HG02938 (cell line): Measurements from ENCODE around the gene CORO7.

Source experiments
- ATAC-seq: cut with Tn5 transposase; IDR thresholded peaks from one replicate; pipeline ENCODE4 v1.9.1; 2021; ENCODE audit warnings: mild to moderate bottlenecking, moderate library complexity; ENCODE audit not compliant: unreplicated experiment

Gene CORO7

GRCh38 chr16:4324492-4325252, 91.7 kb downstream of the CORO7 start:
- ATAC-seq: no peak

- no peak for ATAC-seq
These were observed 92.4 kb downstream of the CORO7 start for GRCh38 chr16:4323845-4324488.

- ATAC-seq: no peak
These were observed 93.1 kb downstream of the CORO7 start for GRCh38 chr16:4323071-4323844.

GRCh38 chr16:4322121-4323052, 94.0 kb downstream of the CORO7 start:
- ATAC-seq: no peak

GRCh38 chr16:4321286-4322120, 94.9 kb downstream of the CORO7 start:
- ATAC-seq: no peak

- no peak for ATAC-seq
These were observed 95.7 kb downstream of the CORO7 start for GRCh38 chr16:4320571-4321137.

GRCh38 chr16:4319454-4320421, 96.7 kb downstream of the CORO7 start:
- ATAC-seq: no peak

- ATAC-seq: no peak
These were observed 97.4 kb downstream of the CORO7 start for GRCh38 chr16:4318967-4319366.

- ATAC-seq: no peak
These were observed 97.9 kb downstream of the CORO7 start for GRCh38 chr16:4318451-4318910.

- no peak for ATAC-seq
These were observed 98.6 kb downstream of the CORO7 start for GRCh38 chr16:4317532-4318450.

- ATAC-seq: no peak
These were observed 99.4 kb downstream of the CORO7 start for GRCh38 chr16:4316864-4317531.

- no peak for ATAC-seq
These were observed 100.1 kb downstream of the CORO7 start for GRCh38 chr16:4316108-4316863.

GRCh38 chr16:4315186-4316107, 100.9 kb downstream of the CORO7 start, which contains the start of gene GLIS2:
GLIS2 (plus strand) TSS chr16:4316067; CDS start chr16:4332281, 16,214 bp downstream.
- no peak for ATAC-seq

GRCh38 chr16:4314532-4315185, 101.7 kb downstream of the CORO7 start:
- no peak for ATAC-seq
